ENCODE results near the gene GAK.
A peak's percentile ranks its signal among the peaks of the same experiment; 100 is the strongest.

Gene GAK

GRCh38 chr4:963276-964225, 31.4 kb upstream of the GAK start:
- no peak for DNase-seq

GRCh38 chr4:962231-963208, 30.4 kb upstream of the GAK start:
- DNase-seq = peak; percentile 83

DNA sequence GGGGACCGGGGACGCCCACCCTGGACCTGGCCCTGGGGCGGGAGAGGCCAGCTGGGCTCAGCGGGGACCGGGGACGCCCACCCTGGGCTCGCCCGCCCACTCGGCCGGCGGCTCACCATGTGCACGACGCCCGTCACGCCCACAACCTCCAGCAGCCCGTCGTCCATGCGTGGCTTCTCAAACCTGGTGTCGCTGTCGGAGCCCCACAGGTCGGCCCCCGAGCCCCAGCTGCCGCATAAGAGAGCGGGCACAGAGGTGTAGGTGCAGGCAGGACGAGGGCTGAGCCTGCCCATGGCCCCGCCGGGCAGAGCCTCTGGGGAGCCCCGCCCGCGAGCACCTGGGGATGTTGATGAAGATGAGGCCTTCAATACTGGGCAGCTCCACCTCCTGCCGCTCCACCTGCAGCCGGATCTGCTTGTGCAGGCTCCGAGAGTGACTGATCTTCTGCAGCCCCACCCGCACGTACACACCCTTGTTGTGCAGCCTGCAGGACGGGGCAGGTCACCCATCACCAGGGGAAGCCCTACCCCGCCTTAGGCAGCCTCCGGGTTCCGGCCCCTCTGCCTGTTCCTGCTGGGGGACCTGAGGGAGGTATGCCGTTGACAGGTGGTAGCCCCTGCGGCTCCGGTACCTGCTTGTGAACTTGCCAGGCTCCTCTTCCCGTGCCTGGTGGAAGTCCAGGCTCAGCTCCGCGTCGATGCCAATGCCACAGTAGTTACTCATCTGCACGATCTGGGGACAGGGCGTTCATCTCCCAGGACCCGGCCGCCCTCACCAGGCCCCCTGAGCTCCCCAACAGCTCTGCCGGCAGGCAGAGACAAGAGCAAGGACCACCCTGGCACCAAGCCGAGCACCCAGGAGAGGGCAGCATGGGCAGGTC, 29.5 kb upstream of the GAK start:
- no peak for DNase-seq

DNA sequence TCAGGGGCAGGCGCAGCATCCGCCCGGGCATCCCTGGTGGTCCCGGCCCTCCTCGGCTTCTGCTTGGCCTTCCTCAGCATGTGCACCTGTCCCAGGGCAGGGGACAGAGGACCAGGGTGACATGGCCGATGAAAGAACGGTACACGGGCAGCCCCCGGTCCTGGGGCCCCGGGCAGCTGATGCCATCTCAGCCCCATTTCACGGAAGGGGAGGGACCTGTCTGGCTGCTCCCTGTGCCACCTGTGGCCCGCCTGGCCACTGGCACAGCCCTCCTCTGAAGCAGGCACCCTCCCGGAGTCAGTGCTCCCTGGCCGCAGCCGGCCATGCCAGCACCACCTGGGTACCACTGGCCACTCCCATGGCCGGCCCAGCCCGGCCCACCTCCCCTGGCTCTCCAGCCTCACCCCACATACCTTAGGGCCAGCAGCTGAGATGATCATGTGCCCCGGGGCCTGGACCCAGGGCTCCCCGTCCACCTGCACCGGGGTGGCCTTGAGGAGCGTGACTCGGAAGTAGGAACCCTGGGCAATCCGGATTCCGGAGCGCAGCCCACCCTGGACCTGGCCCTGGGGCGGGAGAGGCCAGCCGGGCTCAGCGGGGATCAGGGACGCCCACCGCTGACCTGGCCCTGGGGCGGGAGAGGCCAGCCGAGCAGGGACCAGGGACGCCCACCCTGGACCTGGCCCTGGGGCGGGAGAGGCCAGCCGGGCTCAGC, 28.7 kb upstream of the GAK start:
- DNase-seq = no peak

DNA sequence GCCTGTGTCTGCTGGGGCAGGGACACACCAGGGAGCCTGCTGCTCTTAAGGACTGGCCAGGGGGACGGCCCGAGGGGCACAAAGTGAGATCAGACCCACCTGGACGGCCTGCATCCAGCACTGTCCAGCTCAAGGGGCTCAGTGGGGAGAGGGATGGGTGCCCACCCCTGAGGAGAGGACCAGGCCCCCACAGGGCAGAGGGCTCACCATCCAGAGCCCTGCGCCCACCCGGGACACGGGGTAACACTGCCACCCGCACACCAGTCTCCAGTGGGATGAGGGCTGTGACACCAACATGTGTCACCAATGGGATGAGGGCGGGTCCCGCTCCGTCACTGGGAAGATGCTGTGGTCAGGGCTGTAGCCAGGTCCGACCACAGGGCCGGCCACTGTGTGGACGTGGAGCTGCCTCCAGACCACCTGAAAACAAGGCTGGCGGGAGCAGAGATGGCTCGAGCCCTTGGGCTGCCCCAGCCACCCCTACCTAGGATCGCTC, 28.1 kb upstream of the GAK start:
- no peak for DNase-seq

GRCh38 chr4:959338-960139, 27.4 kb upstream of the GAK start:
- no peak for DNase-seq

DNA sequence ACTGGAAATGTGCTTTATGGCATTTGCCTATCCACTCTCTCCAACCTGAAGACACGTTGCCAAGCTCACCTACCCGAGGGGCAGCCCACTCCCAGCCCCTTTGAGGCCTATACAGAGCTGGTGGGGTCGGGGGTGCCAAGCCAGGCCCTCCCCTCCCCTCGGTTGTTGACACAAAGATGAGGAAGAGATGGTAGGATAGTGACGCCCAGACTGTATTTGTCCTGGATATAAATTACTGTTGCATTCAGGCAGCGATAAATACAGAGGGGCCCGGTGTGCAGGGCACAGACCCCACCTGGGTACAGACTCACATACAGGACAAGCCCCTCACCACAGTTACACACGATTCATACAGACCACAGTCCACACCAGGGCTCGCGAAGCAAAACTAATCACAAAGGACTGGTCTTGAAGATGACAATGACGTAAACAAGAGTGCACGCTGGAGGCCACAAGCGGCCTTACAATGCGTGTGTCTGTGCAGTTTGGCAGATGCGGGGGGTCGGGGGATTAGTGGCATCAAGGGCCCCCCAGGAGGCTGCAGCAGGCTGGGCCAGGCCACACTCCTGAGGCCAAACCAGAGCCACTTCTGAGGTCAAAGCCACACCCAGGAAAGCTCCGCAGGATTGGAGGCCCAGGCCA, 26.7 kb upstream of the GAK start:
- DNase-seq = no peak

- DNase-seq = no peak
Observed at GRCh38 chr4:958314-958665, 26.2 kb upstream of the GAK start.

DNA sequence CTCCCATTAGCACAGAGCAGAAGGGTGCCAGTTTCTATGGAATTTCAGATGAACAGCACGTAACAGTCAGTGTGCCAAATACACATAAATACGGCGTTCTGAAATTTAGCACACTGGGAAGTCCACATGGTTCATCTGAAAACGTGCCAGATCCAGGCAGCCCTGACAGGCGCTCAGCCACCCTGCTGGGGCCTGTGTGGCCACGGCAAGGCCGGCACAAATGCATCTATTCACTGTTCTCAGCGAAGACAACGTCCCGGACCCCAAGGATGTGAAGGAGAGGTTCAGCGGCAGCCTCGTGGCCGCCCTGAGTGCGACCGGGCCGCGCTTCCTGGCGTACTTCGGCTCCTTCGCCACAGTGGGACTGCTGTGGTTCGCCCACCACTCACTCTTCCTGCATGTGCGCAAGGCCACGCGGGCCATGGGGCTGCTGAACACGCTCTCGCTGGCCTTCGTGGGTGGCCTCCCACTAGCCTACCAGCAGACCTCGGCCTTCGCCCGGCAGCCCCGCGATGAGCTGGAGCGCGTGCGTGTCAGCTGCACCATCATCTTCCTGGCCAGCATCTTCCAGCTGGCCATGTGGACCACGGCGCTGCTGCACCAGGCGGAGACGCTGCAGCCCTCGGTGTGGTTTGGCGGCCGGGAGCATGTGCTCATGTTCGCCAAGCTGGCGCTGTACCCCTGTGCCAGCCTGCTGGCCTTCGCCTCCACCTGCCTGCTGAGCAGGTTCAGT, 25.6 kb upstream of the GAK start:
- no peak for DNase-seq

- no peak for DNase-seq
Observed at GRCh38 chr4:957231-957580, 25.1 kb upstream of the GAK start.

DNA sequence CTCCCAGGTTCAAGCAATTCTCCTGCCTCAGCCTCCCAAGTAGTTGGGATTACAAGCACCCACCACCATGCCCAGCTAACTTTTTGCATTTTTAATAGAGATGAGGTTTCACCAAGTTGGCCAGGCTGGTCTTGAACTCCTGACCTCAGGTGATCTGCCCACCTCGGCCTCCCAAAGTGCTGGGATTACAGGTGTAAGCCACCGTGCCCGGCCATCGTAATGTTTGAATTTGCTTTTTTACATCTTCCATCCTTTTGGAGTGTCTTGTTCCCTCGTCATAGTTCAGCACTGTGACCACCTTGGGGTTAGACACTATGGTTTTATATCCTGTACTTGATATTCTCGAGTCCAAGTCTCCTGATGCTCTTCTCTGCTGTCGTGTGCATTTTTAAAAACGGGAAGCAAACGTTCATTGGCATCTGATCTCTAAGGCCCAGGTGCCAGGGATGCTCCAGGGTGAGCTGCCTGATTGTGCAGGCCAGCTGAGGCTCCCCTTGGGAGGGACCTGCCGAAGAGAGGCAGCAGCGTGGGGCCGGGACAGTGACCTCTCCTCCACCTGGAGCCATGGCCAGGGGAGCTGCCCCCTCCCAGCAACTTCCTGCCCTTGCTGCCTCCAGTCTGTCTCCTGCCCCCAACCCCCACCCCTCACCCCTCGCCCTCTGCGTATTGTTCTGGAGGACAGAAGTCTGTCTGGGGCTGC, 24.6 kb upstream of the GAK start:
- DNase-seq = no peak

GRCh38 chr4:955931-956381, 23.8 kb upstream of the GAK start:
- no peak for DNase-seq

DNA sequence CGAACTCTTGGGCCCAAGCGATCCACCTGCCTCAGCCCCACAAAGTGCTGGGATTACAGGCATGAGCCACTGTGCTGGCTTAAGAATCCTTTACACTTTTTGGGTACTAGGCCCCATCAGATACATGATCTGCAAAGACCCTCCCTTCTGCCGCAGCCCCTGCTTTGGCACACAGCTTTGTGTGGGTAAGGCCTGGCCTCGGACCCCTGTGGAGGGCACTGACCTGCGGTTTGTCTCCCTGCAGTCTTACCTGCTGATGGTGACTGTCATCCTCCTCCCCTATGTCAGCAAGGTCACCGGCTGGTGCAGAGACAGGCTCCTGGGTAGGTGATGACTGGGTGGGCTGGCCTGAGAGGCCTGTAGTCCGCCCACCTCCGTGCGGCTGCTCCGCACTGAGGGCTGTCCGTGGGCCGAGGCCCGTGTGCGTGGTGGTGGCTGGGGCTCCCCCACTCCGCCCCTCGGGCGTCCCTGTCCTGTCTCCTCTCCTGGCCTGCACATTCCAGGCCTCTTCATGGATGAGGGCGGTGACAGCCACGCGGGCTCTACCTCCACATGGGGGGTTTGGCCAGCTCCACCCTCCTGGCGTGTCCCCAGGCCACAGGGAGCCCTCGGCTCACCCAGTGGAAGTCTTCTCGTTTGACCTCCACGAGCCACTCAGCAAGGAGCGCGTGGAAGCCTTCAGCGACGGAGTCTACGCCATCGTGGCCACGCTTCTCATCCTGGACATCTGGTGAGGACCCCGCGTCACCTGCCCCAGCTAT, 23.2 kb upstream of the GAK start:
- no peak for DNase-seq

- no peak for DNase-seq
Observed at GRCh38 chr4:954211-955020, 22.3 kb upstream of the GAK start.

GRCh38 chr4:953574-953915, 21.4 kb upstream of the GAK start:
- DNase-seq = no peak

GRCh38 chr4:952881-953573, 20.9 kb upstream of the GAK start:
- no peak for DNase-seq

Data from NCI-H774 (cell line).